T-helper 1 cell treated with Interleukin-12 subunit alpha and Interleukin-12 subunit beta and Interleukin-4 antibody, amounts not matched to agents 30 μg/mL and 1 μg/mL, for 36 hours (primary cell): ENCODE data around the gene ILK.

Experiments
- H3K27ac Mint-ChIP-seq: one replicate; pipeline ENCODE4 v1.8.0; 2021; ENCODE audit warnings: mild to moderate bottlenecking, mixed read lengths
- H3K27me3 Mint-ChIP-seq: one replicate; pipeline ENCODE4 v1.8.0; 2021; ENCODE audit warnings: low read depth, mixed read lengths
- H3K36me3 Mint-ChIP-seq: one replicate; pipeline ENCODE4 v1.8.0; 2021; ENCODE audit warnings: low read depth, mixed read lengths
- H3K4me1 Mint-ChIP-seq: one replicate; pipeline ENCODE4 v1.8.0; 2021; ENCODE audit warnings: low read depth, mixed read lengths
- H3K4me3 Mint-ChIP-seq: one replicate; pipeline ENCODE4 v1.8.0; 2021; ENCODE audit warnings: mild to moderate bottlenecking, moderate library complexity, mixed read lengths
- H3K9me3 Mint-ChIP-seq: one replicate; pipeline ENCODE4 v1.8.0; 2021; ENCODE audit warnings: mixed read lengths

Gene ILK

DNA sequence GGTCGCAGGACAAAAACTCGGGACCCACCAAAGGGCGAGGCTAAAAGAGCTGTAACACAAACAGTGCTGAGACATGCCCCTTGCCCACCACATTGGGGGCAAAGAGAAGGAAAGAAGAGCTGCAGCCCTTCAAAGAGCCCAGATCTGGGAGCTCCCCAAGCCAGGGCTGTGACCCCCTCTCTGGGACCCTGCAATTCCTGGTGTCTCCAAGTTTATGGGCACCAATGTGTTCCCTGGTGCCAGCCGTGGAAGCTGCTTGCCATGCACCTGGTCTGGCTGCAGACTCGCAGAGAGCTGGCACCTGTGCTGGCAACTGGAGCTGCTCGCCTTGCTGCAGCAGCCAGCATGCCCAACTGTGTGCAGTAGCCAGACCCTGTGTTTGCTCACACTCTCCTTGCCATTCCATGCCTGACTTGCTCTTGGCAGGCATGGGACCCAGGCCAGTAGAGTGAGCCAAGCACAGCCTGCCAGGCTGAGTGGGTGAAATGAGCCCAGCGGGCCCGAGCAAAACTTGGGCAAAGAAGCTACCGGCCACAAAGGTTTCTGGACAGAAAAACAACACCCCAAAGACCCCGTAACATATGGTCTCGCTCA lies 16.1 kb upstream of the ILK start:
- Mint-ChIP-seq H3K27ac (no peak overlapping the region), H3K36me3 (peaks cover 40% of the 10 kb centered on the region), H3K27me3 (no peaks in the 10 kb centered on the region), H3K4me3 (no peak overlapping the region), H3K9me3 (peaks cover 26% of the 10 kb centered on the region), H3K4me1 (no peaks in the 10 kb centered on the region)

DNA sequence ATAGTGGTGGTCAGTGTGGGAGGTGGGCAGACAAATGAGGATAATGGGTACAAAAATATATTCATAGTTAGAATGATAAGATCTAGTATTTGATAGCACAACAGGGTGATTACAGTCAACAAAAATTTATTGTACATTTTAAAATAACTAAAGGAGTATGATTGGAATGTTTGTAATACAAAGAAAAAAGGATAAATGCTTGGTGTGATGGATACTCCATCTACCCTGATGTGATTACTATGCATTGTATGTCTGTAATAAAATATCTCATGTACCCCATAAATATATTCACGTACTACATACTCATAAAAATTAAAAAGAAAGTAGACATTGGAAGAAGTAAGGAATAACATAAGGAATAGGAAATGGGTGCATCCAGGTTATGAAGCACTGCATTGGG lies 15.6 kb upstream of the ILK start:
- H3K27ac Mint-ChIP-seq = no peak overlapping the region
- H3K36me3 Mint-ChIP-seq = peaks cover 38% of the 10 kb centered on the region
- no peaks in the 10 kb centered on the region for H3K27me3 Mint-ChIP-seq
- no peaks in the 10 kb centered on the region for H3K4me1 Mint-ChIP-seq
- peaks cover 21% of the 10 kb centered on the region for H3K9me3 Mint-ChIP-seq
- no peak overlapping the region for H3K4me3 Mint-ChIP-seq

DNA sequence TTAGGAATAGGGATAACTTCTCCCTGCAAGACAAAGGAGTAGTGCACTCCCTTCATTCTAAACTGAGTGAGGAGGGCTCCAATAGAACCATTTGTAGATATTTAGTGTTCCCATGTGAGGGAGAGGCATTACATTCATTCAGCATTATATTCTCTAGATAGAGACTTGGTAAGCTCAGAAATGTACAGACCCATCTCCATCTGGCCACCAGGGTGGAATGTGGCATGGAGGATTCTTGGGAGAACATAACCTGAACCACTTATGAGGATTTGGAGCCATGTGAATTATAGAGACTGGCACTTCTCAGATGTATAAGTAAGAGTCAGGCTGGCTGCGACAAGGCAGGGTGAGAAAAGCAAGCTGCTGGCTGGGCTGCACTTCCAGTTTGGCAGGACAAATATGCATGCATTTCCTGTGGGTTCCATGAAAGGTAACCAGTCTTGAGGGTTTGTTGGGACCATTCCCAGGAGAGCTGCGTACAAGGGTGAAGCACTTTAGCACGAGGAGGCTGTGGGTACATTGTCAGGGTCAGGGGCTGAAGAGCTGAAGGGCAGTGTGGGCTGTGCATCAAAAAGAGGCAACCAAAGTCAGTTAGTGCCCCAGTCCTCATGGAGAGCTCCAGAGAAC lies 9.3 kb upstream of the ILK start:
- Mint-ChIP-seq H3K27me3 (no peaks in the 10 kb centered on the region), H3K36me3 (peaks cover 37% of the 10 kb centered on the region), H3K27ac (no peak overlapping the region), H3K9me3 (no peaks in the 10 kb centered on the region), H3K4me3 (no peak overlapping the region), H3K4me1 (peaks cover 10% of the 10 kb centered on the region)

DNA sequence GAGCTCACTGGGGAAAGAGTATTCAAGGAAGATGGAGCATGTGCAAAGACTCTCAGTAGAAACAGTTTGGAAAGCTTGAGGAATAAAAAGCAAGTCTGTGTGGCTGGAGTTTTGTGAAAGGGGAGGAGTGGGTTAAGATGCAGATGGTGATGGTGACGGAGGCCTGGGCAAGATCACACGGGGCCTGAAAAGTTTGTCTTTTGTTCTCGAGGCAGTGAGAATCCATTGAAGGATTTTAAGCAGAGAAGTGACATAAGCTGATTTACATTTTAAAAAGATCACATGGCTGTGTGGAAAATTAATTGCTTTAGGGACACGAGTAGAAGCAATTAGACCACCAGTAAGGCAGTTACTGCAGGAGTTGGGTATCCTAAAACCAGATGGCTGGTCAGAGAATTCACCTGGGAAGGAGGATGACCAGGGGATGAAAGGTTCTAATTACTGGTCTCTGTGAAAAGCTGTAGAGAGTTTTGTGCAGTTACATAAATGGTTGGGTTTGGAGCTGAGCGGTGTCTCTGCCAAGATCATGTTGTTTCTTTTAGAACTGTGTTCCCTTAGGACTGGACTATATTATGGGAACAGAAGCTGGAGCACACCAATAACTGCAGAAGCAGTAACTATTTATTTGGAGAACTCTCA lies 7.2 kb upstream of the ILK start:
- H3K4me1 Mint-ChIP-seq = peaks cover 17% of the 10 kb centered on the region
- no peak overlapping the region for H3K27ac Mint-ChIP-seq
- no peaks in the 10 kb centered on the region for H3K27me3 Mint-ChIP-seq
- peaks cover 40% of the 10 kb centered on the region for H3K36me3 Mint-ChIP-seq
- no peaks in the 10 kb centered on the region for H3K9me3 Mint-ChIP-seq
- H3K4me3 Mint-ChIP-seq = no peak overlapping the region

DNA sequence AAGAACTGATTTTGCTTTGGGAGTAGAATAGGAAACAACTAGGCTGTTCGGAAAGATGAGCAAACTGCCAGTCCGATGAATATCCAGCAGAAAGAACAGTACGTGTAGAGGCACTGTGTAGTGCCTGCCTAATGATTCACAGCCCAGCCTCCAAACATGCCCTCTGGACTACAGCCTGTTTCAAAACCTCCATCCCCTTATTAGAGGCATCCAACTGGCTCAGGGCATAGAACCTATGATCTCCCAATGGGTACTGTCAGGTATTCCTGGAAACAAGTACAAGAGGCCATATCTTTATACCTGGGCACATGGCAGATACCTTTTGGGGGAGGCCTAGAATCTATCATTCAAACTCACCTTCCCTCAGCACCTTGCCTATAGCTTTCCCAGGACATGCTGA lies 5.0 kb upstream of the ILK start:
- no peaks in the 10 kb centered on the region for H3K27me3 Mint-ChIP-seq
- no peak overlapping the region for H3K27ac Mint-ChIP-seq
- H3K9me3 Mint-ChIP-seq = no peaks in the 10 kb centered on the region
- peaks cover 17% of the 10 kb centered on the region for H3K4me1 Mint-ChIP-seq
- peaks cover 36% of the 10 kb centered on the region for H3K36me3 Mint-ChIP-seq
- no peak overlapping the region for H3K4me3 Mint-ChIP-seq

DNA sequence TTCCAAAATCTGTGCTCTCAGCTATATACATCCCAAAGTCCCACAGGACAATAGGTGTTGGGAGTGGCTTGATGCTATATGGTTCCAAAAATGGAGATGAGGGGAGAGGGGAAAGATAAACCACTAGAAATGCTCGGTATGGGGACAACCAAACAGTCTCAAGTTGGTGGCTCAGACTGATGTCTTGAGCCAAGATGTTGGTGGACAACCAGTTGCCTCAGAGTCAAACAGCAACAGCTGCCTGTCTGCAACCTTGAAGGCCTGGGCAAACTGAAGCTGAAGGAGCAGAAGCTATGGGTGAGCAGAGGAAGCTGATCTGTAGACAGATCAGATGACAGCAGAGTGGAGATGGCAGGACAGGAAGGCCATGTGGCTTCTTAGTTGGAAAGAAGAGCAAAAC lies 4.1 kb upstream of the ILK start:
- no peak overlapping the region for H3K27ac Mint-ChIP-seq

DNA sequence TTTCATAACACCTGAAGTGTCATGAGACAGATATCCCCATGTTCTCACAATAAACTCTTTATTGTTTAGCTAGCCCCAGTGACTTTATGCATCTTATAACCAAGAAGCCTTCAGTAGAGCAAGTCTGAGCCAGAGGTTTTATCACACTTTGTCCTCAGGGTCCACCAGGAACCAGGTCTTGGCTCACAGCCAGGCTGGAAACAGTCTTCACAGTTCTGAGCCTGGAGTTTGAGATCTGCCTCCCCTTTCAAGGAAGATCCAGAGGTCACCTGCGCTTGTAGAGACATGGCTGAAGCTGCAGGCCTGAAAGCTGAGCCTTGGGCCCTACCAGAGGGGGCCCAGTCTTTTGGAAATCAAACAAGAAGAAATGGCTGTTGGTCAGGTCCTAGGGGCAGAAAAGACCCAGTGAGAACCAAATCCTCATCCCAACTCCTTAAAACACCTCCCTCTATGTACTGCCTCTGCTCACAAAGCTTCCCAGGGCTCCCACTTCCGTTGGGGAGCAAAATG lies 3.6 kb upstream of the ILK start:
- Mint-ChIP-seq H3K4me1 (peaks cover 12% of the 10 kb centered on the region), H3K4me3 (no peak overlapping the region), H3K36me3 (peaks cover 30% of the 10 kb centered on the region), H3K27ac (no peak overlapping the region), H3K9me3 (no peaks in the 10 kb centered on the region), H3K27me3 (no peaks in the 10 kb centered on the region)

More for the DNA sequence above, 4.1 kb upstream of the ILK start:
- no peaks in the 10 kb centered on the region for H3K9me3 Mint-ChIP-seq
- H3K36me3 Mint-ChIP-seq = peaks cover 33% of the 10 kb centered on the region
- H3K27me3 Mint-ChIP-seq = no peaks in the 10 kb centered on the region
- H3K4me1 Mint-ChIP-seq = peaks cover 12% of the 10 kb centered on the region
- H3K4me3 Mint-ChIP-seq = no peak overlapping the region

DNA sequence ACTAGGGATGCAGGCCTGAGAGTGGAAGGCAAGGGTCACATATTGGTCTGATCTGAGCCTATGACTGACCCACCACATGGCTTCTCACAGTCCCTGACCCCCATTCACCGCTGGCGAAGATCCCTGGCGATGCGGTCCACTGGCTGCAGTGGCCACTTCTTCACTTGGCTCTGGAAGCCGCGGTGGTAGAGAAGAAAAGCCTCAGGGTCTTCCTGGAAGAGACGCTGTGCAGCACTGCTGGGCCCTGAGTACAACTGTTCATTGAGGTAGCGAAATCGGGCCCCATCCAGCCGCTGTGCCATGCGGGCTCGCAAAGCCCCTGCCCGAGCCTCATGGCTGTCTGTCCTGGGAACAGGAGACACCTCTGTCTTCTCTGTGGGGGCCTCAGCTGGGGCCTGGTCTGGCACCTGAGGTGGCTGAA lies 2.5 kb upstream of the ILK start:
- Mint-ChIP-seq H3K4me1 (peaks cover 16% of the 10 kb centered on the region), H3K9me3 (no peaks in the 10 kb centered on the region), H3K27ac (no peak overlapping the region), H3K27me3 (no peaks in the 10 kb centered on the region), H3K36me3 (peaks cover 30% of the 10 kb centered on the region), H3K4me3 (no peak overlapping the region)

DNA sequence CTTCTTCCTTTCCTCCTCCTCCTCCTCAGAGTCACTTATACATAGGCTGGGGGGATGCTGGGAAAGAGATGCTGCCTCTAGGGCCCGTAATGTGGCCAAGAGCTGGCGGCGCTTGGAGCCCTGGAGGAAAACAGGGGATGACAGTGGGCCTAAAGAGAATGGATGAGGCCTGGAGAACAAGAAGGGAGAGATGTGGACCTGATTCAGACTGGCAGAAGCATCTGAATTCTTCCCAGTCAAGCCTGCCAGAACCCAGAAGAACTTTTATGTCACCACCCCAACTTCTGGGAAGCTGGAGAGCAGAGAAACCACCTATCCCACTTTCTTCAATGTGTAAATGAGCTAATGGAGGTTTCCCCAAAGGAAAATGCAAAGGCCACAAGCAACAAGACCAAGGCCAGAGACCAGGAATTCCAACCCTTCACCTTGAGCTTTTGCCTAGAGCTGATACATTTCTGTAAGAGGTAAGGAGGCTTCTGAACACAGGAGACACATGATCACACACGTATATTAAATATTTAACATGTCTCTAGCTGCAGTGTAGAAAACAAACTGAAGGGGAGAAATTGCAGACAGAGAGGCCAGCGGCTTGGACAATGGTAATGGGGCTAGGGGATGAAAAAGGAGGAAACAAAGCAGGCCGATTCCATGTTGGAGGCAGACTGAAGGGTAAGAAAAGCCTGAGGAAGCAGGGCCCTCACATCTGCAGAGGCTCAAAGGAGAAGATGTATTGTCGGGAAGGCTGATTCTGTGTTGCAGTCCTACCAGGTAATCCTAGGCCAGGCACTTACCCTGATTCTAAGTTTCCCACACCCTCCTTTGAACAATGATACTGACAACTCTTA lies 1.3 kb upstream of the ILK start:
- Mint-ChIP-seq H3K36me3 (peaks cover 30% of the 10 kb centered on the region), H3K27me3 (no peaks in the 10 kb centered on the region), H3K27ac (no peak overlapping the region), H3K4me1 (peaks cover 24% of the 10 kb centered on the region), H3K9me3 (no peaks in the 10 kb centered on the region), H3K4me3 (no peak overlapping the region)

DNA sequence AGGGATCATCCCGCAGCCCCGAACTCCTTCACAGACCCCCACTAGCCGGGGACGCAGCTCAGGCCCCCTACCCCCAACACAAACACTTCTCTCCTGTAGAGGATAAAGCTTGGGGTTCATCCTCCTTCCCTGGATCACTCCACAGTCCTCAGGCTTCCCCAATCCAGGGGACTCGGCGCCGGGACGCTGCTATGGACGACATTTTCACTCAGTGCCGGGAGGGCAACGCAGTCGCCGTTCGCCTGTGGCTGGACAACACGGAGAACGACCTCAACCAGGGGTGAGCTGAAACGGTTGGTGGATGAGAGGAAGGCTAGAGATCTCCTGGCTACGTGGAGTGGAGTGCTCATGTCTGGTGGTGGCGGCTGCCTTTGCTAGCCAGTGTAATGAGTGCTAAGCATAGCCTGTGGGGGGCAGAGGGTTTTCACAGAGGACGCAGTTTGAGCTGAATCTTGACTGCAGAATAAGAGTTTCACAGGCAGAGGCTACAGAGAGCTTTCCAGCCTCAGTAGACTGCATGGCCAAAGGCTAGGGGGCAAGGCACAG lies 580 bp downstream of the ILK start:
- Mint-ChIP-seq H3K9me3 (no peaks in the 10 kb centered on the region), H3K4me1 (peaks cover 31% of the 10 kb centered on the region), H3K27ac (no peak overlapping the region), H3K36me3 (peaks cover 28% of the 10 kb centered on the region), H3K4me3 (no peak overlapping the region), H3K27me3 (no peaks in the 10 kb centered on the region)

DNA sequence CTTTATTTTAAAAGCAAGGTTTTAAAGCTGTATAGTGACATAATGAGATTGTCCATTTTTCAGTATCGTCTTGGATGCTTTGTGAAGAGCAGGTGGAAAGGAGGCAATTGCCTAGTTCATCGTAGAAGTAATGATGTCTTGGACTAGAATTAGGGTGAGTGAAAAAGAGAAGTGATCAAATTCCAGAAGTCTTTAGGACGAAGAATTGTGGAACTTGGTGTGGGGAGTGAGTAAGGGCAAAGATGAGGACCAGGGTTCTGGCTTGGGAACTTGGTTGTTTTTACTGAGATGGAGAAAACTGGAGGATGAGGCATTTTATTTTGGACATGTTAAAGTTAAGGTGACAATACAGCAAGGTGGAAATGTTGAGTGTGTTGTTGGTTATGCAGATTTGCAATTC lies 1.2 kb downstream of the ILK start:
- no peaks in the 10 kb centered on the region for H3K27me3 Mint-ChIP-seq
- peaks cover 30% of the 10 kb centered on the region for H3K4me1 Mint-ChIP-seq
- no peak overlapping the region for H3K27ac Mint-ChIP-seq
- peaks cover 28% of the 10 kb centered on the region for H3K36me3 Mint-ChIP-seq
- no peak overlapping the region for H3K4me3 Mint-ChIP-seq
- no peaks in the 10 kb centered on the region for H3K9me3 Mint-ChIP-seq

DNA sequence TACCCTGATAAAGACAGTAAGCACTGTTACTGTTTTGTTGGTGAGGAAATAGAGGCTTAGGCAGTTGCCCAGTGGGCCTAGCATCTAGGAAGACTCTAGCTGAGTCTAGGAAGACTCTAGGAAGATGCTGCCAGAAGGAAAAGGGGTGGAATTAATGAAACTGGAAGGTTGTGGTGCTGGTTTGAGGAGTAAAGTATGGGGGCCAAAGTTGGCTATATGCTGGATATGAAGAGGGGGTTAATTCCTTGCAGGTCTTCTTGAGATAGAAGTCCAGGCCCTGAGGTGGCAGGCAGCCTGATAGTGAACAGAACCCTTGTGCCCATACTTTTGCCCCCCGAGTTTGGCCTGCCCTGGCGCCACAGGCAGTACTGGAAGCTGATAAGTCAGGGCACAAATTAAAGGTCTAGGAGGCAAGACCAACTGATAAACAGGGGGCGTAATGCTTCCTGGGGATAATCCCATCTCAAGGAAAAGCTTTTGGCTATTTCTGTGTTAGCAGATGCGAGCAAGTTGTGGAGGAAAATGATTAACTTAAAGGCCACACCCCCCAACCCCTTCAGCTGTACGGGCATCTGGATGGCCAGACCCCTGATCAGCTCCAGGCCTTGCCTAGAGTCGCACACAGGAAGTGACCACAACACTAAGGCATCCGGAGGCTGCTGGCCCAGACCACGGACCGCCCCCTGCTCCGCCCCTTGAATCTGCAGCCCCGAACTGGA lies 3.1 kb downstream of the ILK start:
- H3K27ac Mint-ChIP-seq = peak overlapping the region; percentile 80
- no peaks in the 10 kb centered on the region for H3K9me3 Mint-ChIP-seq
- H3K27me3 Mint-ChIP-seq = no peaks in the 10 kb centered on the region
- no peak overlapping the region for H3K4me3 Mint-ChIP-seq
- H3K36me3 Mint-ChIP-seq = peaks cover 40% of the 10 kb centered on the region
- peaks cover 39% of the 10 kb centered on the region for H3K4me1 Mint-ChIP-seq

DNA sequence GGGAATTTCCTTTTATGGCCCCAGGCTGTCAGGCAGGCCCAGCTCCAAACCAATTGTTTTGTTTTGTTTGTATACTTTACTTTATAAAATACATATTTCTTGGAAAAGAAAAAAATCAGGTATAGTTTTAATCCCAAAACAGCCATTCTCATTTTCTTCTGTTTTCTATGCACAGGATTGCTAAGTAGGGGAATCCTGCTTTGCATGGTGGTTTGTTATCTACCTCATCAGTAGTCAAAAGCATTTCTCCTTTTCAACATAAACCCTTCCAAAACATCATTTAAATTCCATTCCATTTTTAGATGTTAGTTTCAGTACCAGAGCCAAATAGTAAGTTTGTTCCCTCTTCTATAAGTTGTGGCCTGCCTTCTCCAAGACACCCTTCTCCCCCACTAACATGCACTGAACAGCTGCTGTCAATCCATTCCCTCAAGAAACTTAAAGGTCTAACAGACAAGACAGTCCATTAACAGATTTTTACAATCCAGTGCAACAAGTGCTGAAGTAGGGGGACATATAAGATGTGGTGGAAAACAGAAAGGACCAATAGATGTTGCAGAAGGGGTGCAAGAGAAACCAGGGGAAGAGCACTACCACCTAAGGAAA lies 3.7 kb downstream of the ILK start:
- Mint-ChIP-seq H3K4me1 (peaks cover 39% of the 10 kb centered on the region), H3K27ac (peak overlapping the region; percentile 80), H3K27me3 (no peaks in the 10 kb centered on the region), H3K9me3 (no peaks in the 10 kb centered on the region), H3K36me3 (peaks cover 36% of the 10 kb centered on the region), H3K4me3 (peak overlapping the region; percentile 60)
